ENCODE results near the gene CDO1. TPM values are rescaled to one million over a fixed set of nuclear protein-coding genes. Genes with fewer than 3 reads are reported as not detected.

The CDO1 gene
- total RNA-seq, 1 donor from 2014 or later: 6.8 TPM

DNA sequence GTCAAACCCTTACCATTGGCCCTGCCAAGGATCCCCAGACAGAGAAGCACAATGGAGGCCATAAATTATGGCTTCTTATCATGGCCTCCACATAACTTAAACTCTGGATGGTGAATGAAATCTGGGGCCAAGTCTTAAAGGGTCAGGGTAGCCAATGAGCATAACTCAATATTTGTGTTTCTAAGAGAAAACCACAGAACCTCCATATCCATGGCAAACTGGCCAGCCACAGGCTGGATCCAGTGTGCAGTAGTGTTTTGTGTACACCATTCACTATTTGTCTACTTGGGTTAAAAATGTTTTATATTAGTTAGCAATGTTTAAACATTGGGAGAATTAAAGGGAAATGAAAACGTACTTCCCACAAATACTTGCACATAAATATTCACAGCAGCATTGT lies 60.8 kb downstream of the CDO1 start:
- Histone ChIP-seq H3K27me3 (ENCODE audit: low read depth) (peaks cover 5% of the 10 kb centered on the region), H3K4me3 (no peak overlapping the region), H3K4me1 (no peaks in the 10 kb centered on the region), H3K9me3 (replicated peaks) (no peaks in the 10 kb centered on the region), H3K27ac (replicated peaks) (no peak overlapping the region), H3K36me3 (no peaks in the 10 kb centered on the region)
- intact Hi-C loops (cut with micrococcal nuclease): no loop called here
- TF ChIP-seq, protein P1, sequence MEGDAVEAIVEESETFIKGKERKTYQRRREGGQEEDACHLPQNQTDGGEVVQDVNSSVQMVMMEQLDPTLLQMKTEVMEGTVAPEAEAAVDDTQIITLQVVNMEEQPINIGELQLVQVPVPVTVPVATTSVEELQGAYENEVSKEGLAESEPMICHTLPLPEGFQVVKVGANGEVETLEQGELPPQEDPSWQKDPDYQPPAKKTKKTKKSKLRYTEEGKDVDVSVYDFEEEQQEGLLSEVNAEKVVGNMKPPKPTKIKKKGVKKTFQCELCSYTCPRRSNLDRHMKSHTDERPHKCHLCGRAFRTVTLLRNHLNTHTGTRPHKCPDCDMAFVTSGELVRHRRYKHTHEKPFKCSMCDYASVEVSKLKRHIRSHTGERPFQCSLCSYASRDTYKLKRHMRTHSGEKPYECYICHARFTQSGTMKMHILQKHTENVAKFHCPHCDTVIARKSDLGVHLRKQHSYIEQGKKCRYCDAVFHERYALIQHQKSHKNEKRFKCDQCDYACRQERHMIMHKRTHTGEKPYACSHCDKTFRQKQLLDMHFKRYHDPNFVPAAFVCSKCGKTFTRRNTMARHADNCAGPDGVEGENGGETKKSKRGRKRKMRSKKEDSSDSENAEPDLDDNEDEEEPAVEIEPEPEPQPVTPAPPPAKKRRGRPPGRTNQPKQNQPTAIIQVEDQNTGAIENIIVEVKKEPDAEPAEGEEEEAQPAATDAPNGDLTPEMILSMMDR (IDR thresholded peaks at IDR 0.05; ENCODE audit: borderline replicate concordance): no peak
- no peak for DNase-seq

Other genes starting within 250 kb of the CDO1 start
- gene TICAM2, start 214.2 kb downstream of the CDO1 start, total RNA-seq: 2.3 TPM
- gene TMED7, start 190.6 kb downstream of the CDO1 start, total RNA-seq: 77.5 TPM
- 24.1 TPM for gene ATG12, start 24.9 kb upstream of the CDO1 start, total RNA-seq
- gene AP3S1, start 25.3 kb upstream of the CDO1 start, total RNA-seq: 57.3 TPM
- 0.14 TPM for gene LVRN, start 145.8 kb upstream of the CDO1 start, total RNA-seq
- not detected for gene ARL14EPL, start 215.8 kb upstream of the CDO1 start, total RNA-seq